ENCODE measurements around the gene INPPL1. TPM values are rescaled to one million over a fixed set of nuclear protein-coding genes. Genes with fewer than 3 reads are reported as not detected.

INPPL1 gene
- total and polyA plus RNA-seq, 5 donors: 79.2 to 149 (median 113) TPM

GRCh38 chr11:72271980-72272379 lies 47.4 kb downstream of the INPPL1 start:
- intact Hi-C loops (cut with DNase I): no loop called here
- ATAC-seq (no peak), DNase-seq (no peak)
- 84% methylated on average over 1 of the region's 1 CpG for WGBS
- Histone ChIP-seq H3K4me3 (ENCODE audit: low read length) (no peak overlapping the region), H3K27ac (ENCODE audit: low read length) (no peak overlapping the region), H3K4me1 (ENCODE audit: control insufficient read depth, insufficient read depth, low read length) (no peaks in the 10 kb centered on the region), H3K27me3 (ENCODE audit: control insufficient read depth, insufficient read depth) (peaks cover 3% of the 10 kb centered on the region), H3K9me3 (ENCODE audit: control insufficient read depth, low read length) (no peaks in the 10 kb centered on the region)

GRCh38 chr11:72274435-72274834 lies 49.9 kb downstream of the INPPL1 start:
- Histone ChIP-seq H3K4me1 (ENCODE audit: control insufficient read depth, insufficient read depth, low read length) (no peaks in the 10 kb centered on the region), H3K27ac (ENCODE audit: low read length) (no peak overlapping the region), H3K27me3 (ENCODE audit: control insufficient read depth, insufficient read depth) (no peaks in the 10 kb centered on the region), H3K4me3 (ENCODE audit: low read length) (no peak overlapping the region), H3K9me3 (ENCODE audit: control insufficient read depth, low read length) (no peaks in the 10 kb centered on the region)
- ATAC-seq (no peak), DNase-seq (no peak)
- intact Hi-C loops (cut with DNase I): no loop called here
- WGBS: 78% methylated on average over 6 of the region's 6 CpGs

- DNase-seq: no peak
- H3K4me3 ChIP-seq (ENCODE audit: low read length): no peak overlapping the region
- ATAC-seq: no peak
- H3K27me3 ChIP-seq (ENCODE audit: control insufficient read depth, insufficient read depth): no peaks in the 10 kb centered on the region
- H3K27ac ChIP-seq (ENCODE audit: low read length): no peak overlapping the region
- H3K4me1 ChIP-seq (ENCODE audit: control insufficient read depth, insufficient read depth, low read length): no peaks in the 10 kb centered on the region
- intact Hi-C loops (cut with DNase I): no loop called here
- H3K9me3 ChIP-seq (ENCODE audit: control insufficient read depth, low read length): no peaks in the 10 kb centered on the region
These were observed 54.3 kb downstream of the INPPL1 start for GRCh38 chr11:72278905-72279304.

- H3K4me1 ChIP-seq (ENCODE audit: control insufficient read depth, insufficient read depth, low read length): no peaks in the 10 kb centered on the region
- H3K27me3 ChIP-seq (ENCODE audit: control insufficient read depth, insufficient read depth): no peaks in the 10 kb centered on the region
- no peak overlapping the region for H3K27ac ChIP-seq (ENCODE audit: low read length)
- 87% methylated on average over 12 of the region's 12 CpGs for WGBS
- intact Hi-C loops (cut with DNase I): no loop called here
- DNase-seq (no peak), ATAC-seq (no peak)
- no peaks in the 10 kb centered on the region for H3K9me3 ChIP-seq (ENCODE audit: control insufficient read depth, low read length)
- H3K4me3 ChIP-seq (ENCODE audit: low read length): no peak overlapping the region
These were observed 55.5 kb downstream of the INPPL1 start for GRCh38 chr11:72280037-72280436.

GRCh38 chr11:72280726-72281315 lies 56.3 kb downstream of the INPPL1 start:
- Histone ChIP-seq H3K27me3 (ENCODE audit: control insufficient read depth, insufficient read depth) (no peaks in the 10 kb centered on the region), H3K9me3 (ENCODE audit: control insufficient read depth, low read length) (no peaks in the 10 kb centered on the region), H3K27ac (ENCODE audit: low read length) (no peak overlapping the region), H3K4me1 (ENCODE audit: control insufficient read depth, insufficient read depth, low read length) (no peaks in the 10 kb centered on the region), H3K4me3 (ENCODE audit: low read length) (no peak overlapping the region)
- 94% methylated on average over 24 of the region's 24 CpGs for WGBS
- intact Hi-C loops (cut with DNase I): no loop called here
- ATAC-seq (no peak), DNase-seq (peak in 1 of 3 donors; percentile 44)

- ATAC-seq: no peak
These were observed 59.4 kb downstream of the INPPL1 start for GRCh38 chr11:72283947-72284346.

GRCh38 chr11:72287293-72287692 lies 62.7 kb downstream of the INPPL1 start:
- 97% methylated on average over 2 of the region's 2 CpGs for WGBS
- ATAC-seq (no peak), DNase-seq (no peak)
- H3K27me3 ChIP-seq (ENCODE audit: control insufficient read depth, insufficient read depth): no peaks in the 10 kb centered on the region
- no peaks in the 10 kb centered on the region for H3K9me3 ChIP-seq (ENCODE audit: control insufficient read depth, low read length)
- H3K4me3 ChIP-seq (ENCODE audit: low read length): no peak overlapping the region
- intact Hi-C loops (cut with DNase I): no loop called here
- H3K4me1 ChIP-seq (ENCODE audit: control insufficient read depth, insufficient read depth, low read length): no peaks in the 10 kb centered on the region
- no peak overlapping the region for H3K27ac ChIP-seq (ENCODE audit: low read length)

More at GRCh38 chr11:72283947-72284346, 59.4 kb downstream of the INPPL1 start:
- Histone ChIP-seq H3K9me3 (ENCODE audit: control insufficient read depth, low read length) (no peaks in the 10 kb centered on the region), H3K4me3 (ENCODE audit: low read length) (no peak overlapping the region), H3K4me1 (ENCODE audit: control insufficient read depth, insufficient read depth, low read length) (no peaks in the 10 kb centered on the region), H3K27ac (ENCODE audit: low read length) (no peak overlapping the region), H3K27me3 (ENCODE audit: control insufficient read depth, insufficient read depth) (no peaks in the 10 kb centered on the region)
- 77% methylated on average over 2 of the region's 2 CpGs for WGBS
- intact Hi-C loops (cut with DNase I): no loop called here
- DNase-seq: no peak

Other genes with a start within 250 kb of the INPPL1 start
- gene IL18BP, start 225.9 kb upstream of the INPPL1 start, total RNA-seq: 1 to 10 TPM; 2.7 to 5.3 (median 4.1) TPM
- 3.3 TPM for gene IL18BP, start 225.9 kb upstream of the INPPL1 start, polyA plus RNA-seq
- 100 to 1,000 TPM in 3 of 4 donors, 10 to 100 TPM in 1; 75.8 to 125 (median 102) TPM for gene NUMA1, start 144.2 kb upstream of the INPPL1 start, total RNA-seq
- 104 TPM for gene NUMA1, start 144.2 kb upstream of the INPPL1 start, polyA plus RNA-seq
- 1 to 10 TPM; 3.8 to 5.5 (median 4.9) TPM for gene LRRC51, start 143.9 kb upstream of the INPPL1 start, total RNA-seq
- gene LRRC51, start 143.9 kb upstream of the INPPL1 start, polyA plus RNA-seq: 3.8 TPM
- 10 to 100 TPM; 70.7 to 88.5 (median 80.7) TPM for gene LAMTOR1, start 121.5 kb upstream of the INPPL1 start, total RNA-seq
- gene LAMTOR1, start 121.5 kb upstream of the INPPL1 start, polyA plus RNA-seq: 124 TPM
- not detected for gene TOMT, start 118.8 kb upstream of the INPPL1 start, total RNA-seq
- gene TOMT, start 118.8 kb upstream of the INPPL1 start, polyA plus RNA-seq: not detected
- 10 to 100 TPM; 36.3 to 50.1 (median 40.0) TPM for gene ANAPC15, start 112.1 kb upstream of the INPPL1 start, total RNA-seq
- gene ANAPC15, start 112.1 kb upstream of the INPPL1 start, polyA plus RNA-seq: 77.7 TPM
- 1 to 10 TPM in 2 of 4 donors, under 1 TPM in 1, not detected in 1; 0.49 to 1.2 (median 1.1) TPM for gene FOLR3, start 89.0 kb upstream of the INPPL1 start, total RNA-seq
- gene FOLR3, start 89.0 kb upstream of the INPPL1 start, polyA plus RNA-seq: not detected
- under 1 TPM in 2 of 4 donors, not detected in 2; 0.26 to 0.32 TPM for gene FOLR1, start 32.6 kb upstream of the INPPL1 start, total RNA-seq
- gene FOLR1, start 32.6 kb upstream of the INPPL1 start, polyA plus RNA-seq: 0.18 TPM
- gene FOLR2, start 8.0 kb upstream of the INPPL1 start, total RNA-seq: 10 to 100 TPM; 29.8 to 41.2 (median 38.7) TPM
- gene FOLR2, start 8.0 kb upstream of the INPPL1 start, polyA plus RNA-seq: 11.9 TPM
- gene PHOX2A, start 19.4 kb downstream of the INPPL1 start, total RNA-seq: not detected
- gene PHOX2A, start 19.4 kb downstream of the INPPL1 start, polyA plus RNA-seq: 0.18 TPM
- gene CLPB, start 209.8 kb downstream of the INPPL1 start, total RNA-seq: 10 to 100 TPM; 13.5 to 17.7 (median 17.4) TPM
- gene CLPB, start 209.8 kb downstream of the INPPL1 start, polyA plus RNA-seq: 11.0 TPM

Data from right cardiac atrium (tissue), 5 donors.